ENCODE results near the gene EGFR. TPM values are rescaled to one million over a fixed set of nuclear protein-coding genes. Genes with fewer than 3 reads are reported as not detected.
A peak's percentile ranks its signal among the peaks of the same experiment; 100 is the strongest.

EGFR gene
- total RNA-seq, 1 experiment from 2014 or later: 50.0 TPM

DNA sequence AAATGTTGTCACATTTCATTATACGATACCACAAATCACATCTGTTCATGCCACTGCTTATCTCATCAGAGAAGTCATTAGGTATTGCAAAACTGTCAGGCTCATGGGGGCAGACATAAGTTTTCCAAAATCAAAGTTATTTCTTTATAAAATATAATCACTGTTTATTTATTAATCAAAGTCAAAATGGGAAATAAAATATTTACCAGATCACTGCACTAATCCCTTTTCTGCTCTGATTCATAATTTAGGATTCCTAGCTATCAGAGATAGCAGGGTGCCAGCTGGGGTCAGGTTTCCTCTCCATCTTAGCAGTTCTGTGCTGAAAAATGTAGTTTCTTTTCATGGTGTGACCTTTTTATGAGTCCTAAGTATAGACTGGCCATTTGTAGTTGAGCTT is 228.6 kb downstream of the EGFR start:
- H3K4me1 ChIP-seq (ENCODE audit: insufficient read depth, low read length): peaks cover 26% of the 10 kb centered on the region
- ATAC-seq (0 out of 2 replicates have a peak, but pooled peaks have one; percentile 11), DNase-seq (peak; percentile 26)
- no peak overlapping the region for H3K27ac ChIP-seq (ENCODE audit: low read length)
- H4K20me1 ChIP-seq (ENCODE audit: low read length): no peaks in the 10 kb centered on the region
- BruUV-seq (replicated peaks): no TSS peak
- TF ChIP-seq EZH2 (IDR thresholded peaks at IDR 0.05; ENCODE audit: low read length, unreplicated experiment): no peak
- TF ChIP-seq, protein P1, sequence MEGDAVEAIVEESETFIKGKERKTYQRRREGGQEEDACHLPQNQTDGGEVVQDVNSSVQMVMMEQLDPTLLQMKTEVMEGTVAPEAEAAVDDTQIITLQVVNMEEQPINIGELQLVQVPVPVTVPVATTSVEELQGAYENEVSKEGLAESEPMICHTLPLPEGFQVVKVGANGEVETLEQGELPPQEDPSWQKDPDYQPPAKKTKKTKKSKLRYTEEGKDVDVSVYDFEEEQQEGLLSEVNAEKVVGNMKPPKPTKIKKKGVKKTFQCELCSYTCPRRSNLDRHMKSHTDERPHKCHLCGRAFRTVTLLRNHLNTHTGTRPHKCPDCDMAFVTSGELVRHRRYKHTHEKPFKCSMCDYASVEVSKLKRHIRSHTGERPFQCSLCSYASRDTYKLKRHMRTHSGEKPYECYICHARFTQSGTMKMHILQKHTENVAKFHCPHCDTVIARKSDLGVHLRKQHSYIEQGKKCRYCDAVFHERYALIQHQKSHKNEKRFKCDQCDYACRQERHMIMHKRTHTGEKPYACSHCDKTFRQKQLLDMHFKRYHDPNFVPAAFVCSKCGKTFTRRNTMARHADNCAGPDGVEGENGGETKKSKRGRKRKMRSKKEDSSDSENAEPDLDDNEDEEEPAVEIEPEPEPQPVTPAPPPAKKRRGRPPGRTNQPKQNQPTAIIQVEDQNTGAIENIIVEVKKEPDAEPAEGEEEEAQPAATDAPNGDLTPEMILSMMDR (conservative IDR thresholded peaks at IDR 0.05; ENCODE audit: low read depth, low read length): no peak
- no peak for TF ChIP-seq EZH2phosphoT487 (IDR thresholded peaks at IDR 0.05; ENCODE audit: borderline replicate concordance, low read length)
- no peak overlapping the region for H3K4me3 ChIP-seq (ENCODE audit: low read length)
- no peak overlapping the region for H3K9ac ChIP-seq (ENCODE audit: low read length)
- H2AFZ ChIP-seq (ENCODE audit: low read length): no peak overlapping the region
- H3K4me2 ChIP-seq (ENCODE audit: low read length): no peak overlapping the region
- H3K27me3 ChIP-seq (ENCODE audit: low read length): no peaks in the 10 kb centered on the region
- no peaks in the 10 kb centered on the region for H3K9me3 ChIP-seq (ENCODE audit: low read length)
- intact Hi-C loops (cut with micrococcal nuclease): no loop called here
- no peaks in the 10 kb centered on the region for H3K79me2 ChIP-seq (ENCODE audit: low read length)
- H3F3A ChIP-seq (ENCODE audit: low read length, unreplicated experiment): no peaks in the 10 kb centered on the region
- no peaks in the 10 kb centered on the region for H3K36me3 ChIP-seq (ENCODE audit: low read depth, low read length)
- CTCF ChIA-PET: no interaction called here
- POLR2A ChIA-PET (ENCODE audit: unreplicated experiment): no interaction called here
- H3K9me2 ChIP-seq (replicated peaks; ENCODE audit: low read length): no peaks in the 10 kb centered on the region

DNA sequence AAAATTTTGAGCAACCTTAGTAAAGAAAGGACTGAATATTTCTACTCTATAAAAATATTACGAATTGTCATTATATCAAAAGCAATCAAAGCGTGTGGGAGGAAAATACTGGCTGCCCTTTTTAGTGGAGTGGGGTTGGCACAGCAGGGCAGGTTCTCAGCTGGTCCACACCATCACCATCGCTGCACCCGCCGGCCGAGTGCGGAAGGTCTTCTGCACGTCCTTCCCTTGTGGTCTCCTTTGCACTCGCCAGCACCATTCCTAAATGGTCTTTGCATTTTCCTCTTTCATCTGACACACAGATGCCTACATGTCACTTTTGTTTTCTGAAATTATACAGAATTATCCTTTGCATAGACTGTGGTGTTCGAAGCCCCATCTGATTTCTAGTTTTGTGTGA is 229.7 kb downstream of the EGFR start:
- no peaks in the 10 kb centered on the region for H3K79me2 ChIP-seq (ENCODE audit: low read length)
- H3K27me3 ChIP-seq (ENCODE audit: low read length): no peaks in the 10 kb centered on the region
- H3K9me3 ChIP-seq (ENCODE audit: low read length): no peaks in the 10 kb centered on the region
- no TSS peak for BruUV-seq (replicated peaks)
- ChIA-PET POLR2A (ENCODE audit: unreplicated experiment) (no interaction called here), CTCF (no interaction called here)
- DNase-seq (no peak), ATAC-seq (no peak)
- no peak overlapping the region for H3K4me3 ChIP-seq (ENCODE audit: low read length)
- intact Hi-C loops (cut with micrococcal nuclease): no loop called here
- H3K36me3 ChIP-seq (ENCODE audit: low read depth, low read length): no peaks in the 10 kb centered on the region
- no peaks in the 10 kb centered on the region for H4K20me1 ChIP-seq (ENCODE audit: low read length)
- no peak overlapping the region for H3K4me2 ChIP-seq (ENCODE audit: low read length)
- H3K4me1 ChIP-seq (ENCODE audit: insufficient read depth, low read length): peaks cover 26% of the 10 kb centered on the region
- H3K9me2 ChIP-seq (replicated peaks; ENCODE audit: low read length): no peaks in the 10 kb centered on the region
- H2AFZ ChIP-seq (ENCODE audit: low read length): no peak overlapping the region
- no peaks in the 10 kb centered on the region for H3F3A ChIP-seq (ENCODE audit: low read length, unreplicated experiment)
- no peak overlapping the region for H3K9ac ChIP-seq (ENCODE audit: low read length)
- no peak overlapping the region for H3K27ac ChIP-seq (ENCODE audit: low read length)
- TF ChIP-seq, protein P1 (conservative IDR thresholded peaks at IDR 0.05; ENCODE audit: low read depth, low read length): no peak
- no peak for TF ChIP-seq EZH2phosphoT487 (IDR thresholded peaks at IDR 0.05; ENCODE audit: borderline replicate concordance, low read length)
- no peak for TF ChIP-seq EZH2 (IDR thresholded peaks at IDR 0.05; ENCODE audit: low read length, unreplicated experiment)

DNA sequence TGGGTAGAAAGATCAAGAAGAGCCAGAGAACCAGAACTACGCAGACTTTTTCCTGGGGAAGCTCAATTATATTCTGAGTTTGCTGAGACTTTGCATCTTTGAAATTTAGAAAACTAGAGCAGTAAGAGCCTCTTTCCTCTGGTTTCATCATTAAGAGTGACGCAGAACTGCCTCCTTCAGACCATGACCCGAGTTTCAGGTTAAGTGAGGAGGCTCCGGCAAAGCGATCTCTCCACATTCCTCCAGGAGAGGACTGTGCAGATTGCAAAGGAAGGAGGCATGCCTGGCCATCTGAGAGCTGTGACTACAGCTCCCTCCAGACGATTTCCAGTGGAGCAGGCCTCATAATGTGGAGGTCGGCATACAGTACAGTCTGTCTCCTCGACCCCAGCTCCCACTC is 230.5 kb downstream of the EGFR start:
- Histone ChIP-seq H3K27ac (ENCODE audit: low read length) (no peak overlapping the region), H3K9me2 (replicated peaks; ENCODE audit: low read length) (no peaks in the 10 kb centered on the region), H3F3A (ENCODE audit: low read length, unreplicated experiment) (no peaks in the 10 kb centered on the region), H3K4me3 (ENCODE audit: low read length) (no peak overlapping the region), H3K4me2 (ENCODE audit: low read length) (no peak overlapping the region), H2AFZ (ENCODE audit: low read length) (no peak overlapping the region), H3K9me3 (ENCODE audit: low read length) (no peaks in the 10 kb centered on the region), H3K9ac (ENCODE audit: low read length) (no peak overlapping the region), H4K20me1 (ENCODE audit: low read length) (no peaks in the 10 kb centered on the region), H3K36me3 (ENCODE audit: low read depth, low read length) (no peaks in the 10 kb centered on the region), H3K4me1 (ENCODE audit: insufficient read depth, low read length) (peaks cover 26% of the 10 kb centered on the region), H3K27me3 (ENCODE audit: low read length) (no peaks in the 10 kb centered on the region), H3K79me2 (ENCODE audit: low read length) (no peaks in the 10 kb centered on the region)
- ChIA-PET POLR2A (ENCODE audit: unreplicated experiment) (no interaction called here), CTCF (interaction anchor here (0.6 kb wide), 1 partner anchor 492 kb away, joined by 3 read pairs; no protein-coding TSS in a partner anchor)
- TF ChIP-seq, protein P1 (conservative IDR thresholded peaks at IDR 0.05; ENCODE audit: low read depth, low read length): no peak
- TF ChIP-seq EZH2phosphoT487 (IDR thresholded peaks at IDR 0.05; ENCODE audit: borderline replicate concordance, low read length) (no peak), EZH2 (IDR thresholded peaks at IDR 0.05; ENCODE audit: low read length, unreplicated experiment) (no peak)
- BruUV-seq (replicated peaks): no TSS peak
- ATAC-seq: no peak
- DNase-seq: no peak
- intact Hi-C loops (cut with micrococcal nuclease): no loop called here
